ENCODE data around the gene LAMA1. TPM values are rescaled to one million over a fixed set of nuclear protein-coding genes. Genes with fewer than 3 reads are reported as not detected.

The LAMA1 gene
- total RNA-seq, 4 donors from 2014 or later = 0.17 to 1.7 (median 0.61) TPM

GRCh38 chr18:7032537-7032936 lies 85.1 kb downstream of the LAMA1 start:
- intact Hi-C loops (cut with DNase I; ENCODE audit: low total_unique reads) = no loop called here
- WGBS, 2 donors = 81 to 96% methylated on average over 3 of the region's 3 CpGs
- TF ChIP-seq CTCF (IDR thresholded peaks at IDR 0.05) (no peak), POLR2A (IDR thresholded peaks at IDR 0.05) (no peak)

GRCh38 chr18:7028625-7029024 lies 89.0 kb downstream of the LAMA1 start:
- WGBS, 2 donors = 85 to 91% methylated on average over 13 of the region's 13 CpGs
- intact Hi-C loops (cut with DNase I; ENCODE audit: low total_unique reads) = loop anchor here (10.0 kb wide), 1 partner anchor 114 kb away; no protein-coding TSS in a partner anchor
- H3K4me3 ChIP-seq (ENCODE audit: low read depth, poor library complexity, severe bottlenecking) = no peak overlapping the region
- DNase-seq (ENCODE audit: low spot score in 2 of 2) = peak in 1 of 2 donors; percentile 48
- TF ChIP-seq CTCF (IDR thresholded peaks at IDR 0.05) (no peak), POLR2A (IDR thresholded peaks at IDR 0.05) (no peak)

More at GRCh38 chr18:7032537-7032936, 85.1 kb downstream of the LAMA1 start:
- H3K4me3 ChIP-seq (ENCODE audit: low read depth, poor library complexity, severe bottlenecking) = no peak overlapping the region
- DNase-seq (ENCODE audit: low spot score in 2 of 2) = no peak

GRCh38 chr18:7025194-7025593 lies 92.4 kb downstream of the LAMA1 start:
- no peak for DNase-seq (ENCODE audit: low spot score in 2 of 2)
- intact Hi-C loops (cut with DNase I; ENCODE audit: low total_unique reads) = loop anchor here (10.0 kb wide), 1 partner anchor 110 kb away; no protein-coding TSS in a partner anchor
- no peak for TF ChIP-seq CTCF (IDR thresholded peaks at IDR 0.05)
- no peak for TF ChIP-seq POLR2A (IDR thresholded peaks at IDR 0.05)
- 59 to 65% methylated on average over 6 of the region's 6 CpGs for WGBS, 2 donors
- H3K4me3 ChIP-seq (ENCODE audit: low read depth, poor library complexity, severe bottlenecking) = no peak overlapping the region

GRCh38 chr18:7023581-7023980 lies 94.0 kb downstream of the LAMA1 start:
- no peak for DNase-seq (ENCODE audit: low spot score in 2 of 2)
- intact Hi-C loops (cut with DNase I; ENCODE audit: low total_unique reads) = loop anchor here (10.0 kb wide), 1 partner anchor 109 kb away; no protein-coding TSS in a partner anchor
- TF ChIP-seq CTCF (IDR thresholded peaks at IDR 0.05) (no peak), POLR2A (IDR thresholded peaks at IDR 0.05) (no peak)
- 81 to 87% methylated on average over 7 of the region's 7 CpGs for WGBS, 2 donors
- H3K4me3 ChIP-seq (ENCODE audit: low read depth, poor library complexity, severe bottlenecking) = no peak overlapping the region

- WGBS, 2 donors = 87 to 90% methylated on average over 19 of the region's 19 CpGs
- intact Hi-C loops (cut with DNase I; ENCODE audit: low total_unique reads) = loop anchor here (10.0 kb wide), 1 partner anchor 108 kb away; no protein-coding TSS in a partner anchor
- TF ChIP-seq POLR2A (IDR thresholded peaks at IDR 0.05) = no peak
- no peak for DNase-seq (ENCODE audit: low spot score in 2 of 2)
- H3K4me3 ChIP-seq (ENCODE audit: low read depth, poor library complexity, severe bottlenecking) = no peak overlapping the region
Measured at GRCh38 chr18:7023063-7023580, 94.5 kb downstream of the LAMA1 start.

GRCh38 chr18:7021994-7022840 lies 95.4 kb downstream of the LAMA1 start:
- intact Hi-C loops (cut with DNase I; ENCODE audit: low total_unique reads) = loop anchor here (10.0 kb wide), 1 partner anchor 107 kb away; no protein-coding TSS in a partner anchor
- 60% methylated on average over 16 of the region's 16 CpGs for WGBS, 2 donors
- H3K4me3 ChIP-seq (ENCODE audit: low read depth, poor library complexity, severe bottlenecking) = no peak overlapping the region
- DNase-seq (ENCODE audit: low spot score in 2 of 2) = no peak
- TF ChIP-seq CTCF (IDR thresholded peaks at IDR 0.05) = no peak
- no peak for TF ChIP-seq POLR2A (IDR thresholded peaks at IDR 0.05)
